GM12878 (cell line): Measurements from ENCODE around the gene SHMT2. TPM values are rescaled to one million over a fixed set of nuclear protein-coding genes. Genes with fewer than 3 reads are reported as not detected.

Experiments
- ATAC-seq: fragments of 200-7000 bp; cut with Tn5 transposase; 3 replicates; pipeline ENCODE4 v1.9.1; 2020; ENCODE audit warnings: mild to moderate bottlenecking, moderate library complexity
- BruUV-seq: library from RNA; stranded (reverse); fragments of 400-500 nt; replicated peaks from 2 replicates; lab custom pipeline; 2021; lab: Mats Ljungman, UMichigan
- CTCF ChIA-PET: fragments of 300-600 bp; sonication (Branson Sonifier 250); formaldehyde crosslinking; extraction: SDS; loops from one replicate; lab custom pipeline; 2021; ENCODE audit warnings: inconsistent platforms; lab: Yijun Ruan, JAX
- POLR2A ChIA-PET: fragments of 350-600 bp; formaldehyde crosslinking; extraction: SDS; loops from one replicate; lab custom pipeline; 2021; ENCODE audit warnings: inconsistent platforms; lab: Charles Lee
- RAD21 ChIA-PET: fragments of 300-600 bp; sonication (Branson Sonifier 250); formaldehyde crosslinking; loops from one replicate; lab custom pipeline; 2023; ENCODE audit warnings: antibody characterized with exemption; ENCODE audit not compliant: unreplicated experiment; lab: Charles Lee
- SMC1A ChIA-PET: fragments of 300-600 bp; sonication (Branson Sonifier 250); formaldehyde crosslinking; loops from one replicate; lab custom pipeline; 2023; ENCODE audit not compliant: unreplicated experiment, uncharacterized antibody; lab: Charles Lee
- DNase-seq: peaks from one replicate; pipeline ENCODE4 v3.0.0-alpha.2; 2011; ENCODE audit warnings: low read depth, low spot score
- FAIRE-seq: peaks from 3 replicates; lab custom pipeline; 2011; peaks lifted over from hg19 to GRCh38; lab: Jason Lieb, UNC
- H2AFZ ChIP-seq: 2 replicates; pipeline ENCODE4 v1.6.0; 2011; ENCODE audit warnings: low read depth, low read length, control low read depth; ENCODE audit not compliant: control insufficient read depth
- H3K27ac ChIP-seq: 2 replicates; pipeline ENCODE4 v1.5.1; 2011; ENCODE audit warnings: control low read depth; ENCODE audit not compliant: control insufficient read depth, insufficient read depth
- H3K27me3 ChIP-seq, 2 experiments: replicated peaks in 1 of 2; 2 replicates each; pipeline versions ENCODE4 v1.6.0 to v1.6.1; 2011; ENCODE audit warnings: low read length in 1 of 2; ENCODE audit not compliant: control insufficient read depth in 2 of 2, insufficient read depth in 2 of 2
- H3K36me3 ChIP-seq, 2 experiments: 2 replicates each; pipeline ENCODE4 v1.5.1; 2011; ENCODE audit warnings: low read length in 1 of 2; ENCODE audit not compliant: control insufficient read depth in 2 of 2, insufficient read depth in 2 of 2
- H3K4me1 ChIP-seq: 2 replicates; pipeline ENCODE4 v1.6.1; 2011; ENCODE audit warnings: mild to moderate bottlenecking, low read length, moderate library complexity, mixed read lengths; ENCODE audit not compliant: control insufficient read depth, insufficient read depth
- H3K4me2 ChIP-seq: 2 replicates; pipeline ENCODE4 v1.6.0; 2011; ENCODE audit warnings: control low read depth; ENCODE audit not compliant: control insufficient read depth, insufficient read depth
- H3K4me3 ChIP-seq: fragments of 200-600 bp; sonication (generic); 2 replicates; pipeline ENCODE4 v1.5.1; 2016
- H3K79me2 ChIP-seq: 2 replicates; pipeline ENCODE4 v1.6.0; 2011; ENCODE audit warnings: low read length; ENCODE audit not compliant: control insufficient read depth, insufficient read depth
- H3K9ac ChIP-seq: 2 replicates; pipeline ENCODE4 v1.8.0; 2011; ENCODE audit warnings: low read length, control low read depth, mixed read lengths; ENCODE audit not compliant: control insufficient read depth, insufficient read depth
- H3K9me3 ChIP-seq: replicated peaks from 3 replicates; pipeline ENCODE4 v1.5.1; 2011; ENCODE audit warnings: mild to moderate bottlenecking, low read length; ENCODE audit not compliant: control insufficient read depth, insufficient read depth
- H4K20me1 ChIP-seq: 2 replicates; pipeline ENCODE4 v1.6.0; 2011; ENCODE audit not compliant: control insufficient read depth, insufficient read depth
- CREM ChIP-seq: IDR thresholded peaks from 2 replicates; pipeline ENCODE4 v1.6.1; 2014; ENCODE audit warnings: antibody characterized with exemption, low read depth
- JUNB ChIP-seq: IDR thresholded peaks from 2 replicates; pipeline ENCODE4 v1.6.1; 2016; ENCODE audit warnings: antibody characterized with exemption, mild to moderate bottlenecking
- STAT1 ChIP-seq: fragments of 450-650 bp; conservative IDR thresholded peaks from 2 replicates; pipeline ENCODE4 v1.6.1; 2014; ENCODE audit warnings: antibody characterized with exemption, mild to moderate bottlenecking
- SUZ12 ChIP-seq: fragments of 200-600 bp; sonication (generic); IDR thresholded peaks from one replicate; pipeline ENCODE4 v1.6.1; 2018; ENCODE audit warnings: antibody characterized with exemption, mild to moderate bottlenecking; ENCODE audit not compliant: unreplicated experiment
- TCF12 ChIP-seq: IDR thresholded peaks from 2 replicates; pipeline ENCODE4 v1.6.1; 2011; ENCODE audit warnings: low read depth, mild to moderate bottlenecking, low read length
- ZBTB33 ChIP-seq: fragments of 450-650 bp; IDR thresholded peaks from 2 replicates; pipeline ENCODE4 v1.6.1; 2017; ENCODE audit warnings: mild to moderate bottlenecking
- ZNF384 ChIP-seq: IDR thresholded peaks from 2 replicates; pipeline ENCODE4 v1.6.1; 2012; ENCODE audit warnings: low read depth, mild to moderate bottlenecking, low read length, improper control_type of control experiment, borderline replicate concordance
- ZSCAN29 ChIP-seq: fragments of 450-650 bp; IDR thresholded peaks from 2 replicates; pipeline ENCODE4 v1.6.1; 2017; ENCODE audit warnings: mild to moderate bottlenecking, moderate library complexity
- WGBS: methylation state at CpG from one replicate; pipeline ENCODE4 v1.1.6; 2016; ENCODE audit warnings: low lambda C conversion rate; ENCODE audit not compliant: insufficient replicate concordance, insufficient coverage; ENCODE audit errors: missing lambda C conversion rate; 5-methylcytosine and 5-hydroxymethylcytosine counted together
- in situ Hi-C: fragments of 300-500 bp; cut with MboI; formaldehyde crosslinking; loops from 9 replicates; pipeline ENCODE4 v1.14.3; 2018; ENCODE audit warnings: mixed read lengths
- intact Hi-C: fragments of 100-400 bp; cut with micrococcal nuclease; formaldehyde crosslinking; loops from one replicate; pipeline ENCODE4 v1.14.2; 2022; ENCODE audit not compliant: unreplicated experiment
- polyA plus RNA-seq, 11 experiments: library from polyadenylated mRNA; depleted of rRNA in 4 of 11; unstranded in 6 of 11; stranded (reverse) in 5 of 11; fragments of >200 nt; fragmentation: Nextera tagmentation in 4 of 11; fragmentation: Illumina TruSeq in 1 of 11; extraction: Ambion mirVana in 4 of 11; extraction: Trizol in 1 of 11; gene quantifications; 1 replicate in 1 of 11; 2 replicates in 10 of 11; pipeline versions ENCODE4 v1.2.1 to v1.2.3, GENCODE V29; 2011 to 2016; ENCODE audit warnings: inconsistent platforms in 2 of 11, missing spikeins in 2 of 11, low read depth in 1 of 11
- total RNA-seq, 4 experiments: library from RNA; depleted of rRNA in 3 of 4; stranded (reverse); fragments of >200 nt in 3 of 4; fragmentation: Illumina TruSeq in 1 of 4; extraction: Trizol in 1 of 4; gene quantifications; 2 replicates each; pipeline versions ENCODE4 v1.2.1 to v1.2.3, GENCODE V29; 2013 to 2021
- TF ChIP-seq, protein P1 (sequence below): IDR thresholded peaks from 2 replicates; pipeline ENCODE4 v1.6.1; 2012; ENCODE audit warnings: low read length, inconsistent platforms

The SHMT2 gene
- total and polyA plus RNA-seq, 10 of the 15 experiments (the other 5 are each of a cell fraction or from before 2014, with no cell fraction given) = 57.0 to 292 (median 186) TPM

DNA sequence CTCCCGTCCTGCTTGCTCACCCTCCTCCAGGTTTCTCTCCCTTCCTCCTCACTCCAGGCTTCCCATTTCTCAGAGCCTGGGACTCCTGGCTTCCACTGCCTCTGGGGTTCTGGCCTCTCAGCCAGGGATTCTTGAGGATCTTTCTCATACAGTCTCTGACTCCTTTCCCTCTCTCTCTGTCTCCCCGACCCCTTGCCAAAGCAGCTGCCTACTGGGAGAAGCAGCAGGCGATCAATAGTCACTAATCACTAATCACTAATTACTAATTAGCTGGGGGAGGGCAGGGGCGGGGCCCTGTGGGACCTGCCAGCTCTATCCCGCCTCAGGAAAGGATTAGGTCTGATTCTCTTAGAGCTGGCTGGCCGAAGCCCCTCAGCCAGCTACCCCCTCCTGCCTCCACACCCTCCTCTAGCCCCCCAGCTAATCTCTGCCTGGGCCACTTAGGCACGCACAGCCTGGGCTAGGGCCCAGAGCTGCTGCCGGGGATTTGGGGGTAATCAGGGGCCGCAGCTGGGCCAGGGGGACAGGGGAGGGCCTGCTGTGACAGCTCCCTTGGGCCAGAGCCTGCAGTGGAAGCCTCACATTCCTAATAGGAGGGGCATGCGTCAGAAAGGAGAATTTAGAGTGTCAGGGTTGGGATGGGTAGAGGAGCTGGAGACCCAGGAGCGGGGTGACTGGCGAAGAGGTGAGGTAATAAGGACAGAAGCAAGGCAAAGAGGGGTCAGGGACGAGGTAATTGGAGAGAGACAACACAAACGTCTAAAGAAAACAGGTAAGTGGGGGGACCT, 10.1 kb upstream of the SHMT2 start:
- H3K4me1 ChIP-seq = peaks cover 13% of the 10 kb centered on the region
- in situ Hi-C loops = no loop called here
- H3K27me3 ChIP-seq = peaks cover 36 to 39% of the 10 kb centered on the region in 2 experiments
- no peak overlapping the region for H3K9ac ChIP-seq
- H3K36me3 ChIP-seq = no peaks in the 10 kb centered on the region
- no peaks in the 10 kb centered on the region for H3K79me2 ChIP-seq
- ChIA-PET SMC1A (interaction anchor here (2.3 kb wide), 1 partner anchor 11 kb away, joined by 10 read pairs; the partner anchor contains the start of gene SHMT2), CTCF (interaction anchor here (0.9 to 1.2 kb wide), 3 partner anchors 10 to 500 kb away, joined by 3 to 7 read pairs (median 5); partner anchors contain the start of gene SHMT2), RAD21 (interaction anchor here (0.9 kb wide), 1 partner anchor 23 kb away, joined by 3 read pairs; no protein-coding TSS in a partner anchor), POLR2A (interaction anchor here (1.1 kb wide), 1 partner anchor 10 kb away, joined by 4 read pairs; the partner anchor contains the start of gene SHMT2)
- DNase-seq = no peak
- no peak overlapping the region for H2AFZ ChIP-seq
- H4K20me1 ChIP-seq = no peaks in the 10 kb centered on the region
- BruUV-seq = no TSS peak
- ATAC-seq = no peak
- TF ChIP-seq CREM (no peak), SUZ12 (peak; percentile 29)
- no peak for FAIRE-seq
- intact Hi-C loops = no loop called here
- 21% methylated on average over 13 of the region's 14 CpGs for WGBS
- no peak overlapping the region for H3K4me2 ChIP-seq
- no peaks in the 10 kb centered on the region for H3K9me3 ChIP-seq
- H3K27ac ChIP-seq = no peak overlapping the region
- H3K4me3 ChIP-seq = no peak overlapping the region

DNA sequence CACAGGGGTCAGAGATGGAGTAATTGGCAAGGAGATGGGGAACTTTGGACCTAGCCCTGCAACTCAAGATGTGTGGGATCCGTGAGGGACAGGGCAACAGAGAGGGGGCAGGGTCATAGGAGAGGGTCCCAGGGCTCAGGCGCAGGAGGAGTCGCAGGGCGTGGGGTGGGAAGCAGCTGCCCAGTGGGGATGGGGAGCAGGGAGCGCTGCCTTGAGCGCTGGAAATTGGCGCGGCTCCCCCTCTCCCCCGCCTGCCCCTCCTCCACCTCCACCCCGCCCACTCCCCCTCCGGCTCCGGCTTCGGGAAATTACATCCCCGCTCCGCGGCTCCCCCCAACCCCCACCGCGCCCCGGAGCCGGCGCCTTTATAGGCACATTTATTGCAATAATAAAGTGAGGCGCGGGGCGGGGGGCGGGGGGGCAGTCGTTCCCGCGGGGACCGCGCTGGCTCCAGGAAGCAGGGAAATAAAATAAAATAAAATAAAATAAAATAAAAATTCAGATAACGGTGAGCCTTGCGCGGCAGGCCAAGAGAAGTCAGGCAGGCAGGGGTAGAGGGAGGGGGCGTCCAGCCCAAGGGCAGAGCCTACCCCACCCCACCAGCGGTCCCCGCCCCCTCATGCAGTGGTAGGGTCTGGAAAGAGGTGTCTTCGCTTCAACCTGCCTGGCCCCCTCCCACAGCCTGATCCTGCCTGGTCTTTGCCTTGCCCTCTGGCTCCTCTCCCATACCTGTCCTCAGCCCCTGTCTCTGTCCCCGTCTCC, 9.3 kb upstream of the SHMT2 start:
- ChIA-PET CTCF (interaction anchor here (0.9 to 1.2 kb wide), 2 partner anchors 9 to 22 kb away, joined by 5 to 7 read pairs; partner anchors contain the start of gene SHMT2), SMC1A (interaction anchor here (2.3 kb wide), 1 partner anchor 10 kb away, joined by 10 read pairs; the partner anchor contains the start of gene SHMT2), RAD21 (interaction anchor here (0.9 kb wide), 1 partner anchor 22 kb away, joined by 3 read pairs; no protein-coding TSS in a partner anchor), POLR2A (interaction anchor here (1.1 kb wide), 1 partner anchor 9 kb away, joined by 4 read pairs; the partner anchor contains the start of gene SHMT2)
- Histone ChIP-seq H3K4me2 (no peak overlapping the region), H2AFZ (no peak overlapping the region), H3K9me3 (no peaks in the 10 kb centered on the region), H3K4me3 (no peak overlapping the region), H3K27ac (no peak overlapping the region), H3K27me3 (peaks cover 34 to 42% of the 10 kb centered on the region in 2 experiments), H3K4me1 (peaks cover 13% of the 10 kb centered on the region), H3K79me2 (no peaks in the 10 kb centered on the region), H3K9ac (no peak overlapping the region), H3K36me3 (no peaks in the 10 kb centered on the region), H4K20me1 (no peaks in the 10 kb centered on the region)
- WGBS = 5% methylated on average over 24 of the region's 38 CpGs
- no TSS peak for BruUV-seq
- in situ Hi-C loops (no loop called here), intact Hi-C loops (no loop called here)
- FAIRE-seq (no peak), ATAC-seq (no peak), DNase-seq (no peak)
- TF ChIP-seq ZNF384 (no peak), SUZ12 (peak; percentile 44), ZBTB33 (no peak), ZSCAN29 (no peak), TCF12 (no peak), STAT1 (no peak), JUNB (no peak)
- TF ChIP-seq, protein P1, sequence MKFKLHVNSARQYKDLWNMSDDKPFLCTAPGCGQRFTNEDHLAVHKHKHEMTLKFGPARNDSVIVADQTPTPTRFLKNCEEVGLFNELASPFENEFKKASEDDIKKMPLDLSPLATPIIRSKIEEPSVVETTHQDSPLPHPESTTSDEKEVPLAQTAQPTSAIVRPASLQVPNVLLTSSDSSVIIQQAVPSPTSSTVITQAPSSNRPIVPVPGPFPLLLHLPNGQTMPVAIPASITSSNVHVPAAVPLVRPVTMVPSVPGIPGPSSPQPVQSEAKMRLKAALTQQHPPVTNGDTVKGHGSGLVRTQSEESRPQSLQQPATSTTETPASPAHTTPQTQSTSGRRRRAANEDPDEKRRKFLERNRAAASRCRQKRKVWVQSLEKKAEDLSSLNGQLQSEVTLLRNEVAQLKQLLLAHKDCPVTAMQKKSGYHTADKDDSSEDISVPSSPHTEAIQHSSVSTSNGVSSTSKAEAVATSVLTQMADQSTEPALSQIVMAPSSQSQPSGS = no peak
